HepG2 (cell line): Measurements from ENCODE around the gene RASGRP4. TPM values are rescaled to one million over a fixed set of nuclear protein-coding genes. Genes with fewer than 3 reads are reported as not detected.

Source experiments
- ATAC-seq: fragments of 200-7000 bp; cut with Tn5 transposase; 3 replicates; pipeline ENCODE4 v1.9.1; 2020; ENCODE audit warnings: mild to moderate bottlenecking, moderate library complexity
- BruUV-seq: library from RNA; stranded (reverse); fragments of 400-500 nt; replicated peaks from 2 replicates; lab custom pipeline; 2021; lab: Mats Ljungman, UMichigan
- CTCF ChIA-PET: fragments of 300-600 bp; formaldehyde crosslinking; extraction: SDS; loops from one replicate; lab custom pipeline; 2021; ENCODE audit warnings: low total read pairs, inconsistent platforms, low intra/inter-chr PET ratio; lab: Yijun Ruan, JAX
- POLR2A ChIA-PET: fragments of 350-600 bp; sonication (Branson Sonifier 250); formaldehyde crosslinking; loops from one replicate; lab custom pipeline; 2020; ENCODE audit warnings: antibody characterized with exemption, inconsistent platforms; lab: Yijun Ruan, JAX
- DNase-seq: peaks from one replicate; pipeline ENCODE4 v3.0.0-alpha.2; 2015; ENCODE audit warnings: low spot score
- FAIRE-seq: peaks from 3 replicates; lab custom pipeline; 2011; peaks lifted over from hg19 to GRCh38; lab: Jason Lieb, UNC
- H2AFZ ChIP-seq: one replicate; pipeline ENCODE4 v1.6.1; 2011; ENCODE audit warnings: low read length, inconsistent platforms
- H3K27ac ChIP-seq: fragments of 300-600 bp; 3 replicates; pipeline ENCODE4 v1.8.0; 2011; ENCODE audit warnings: mixed run types, mild to moderate bottlenecking, mixed read lengths, low read length, inconsistent platforms; ENCODE audit not compliant: insufficient read depth; ENCODE audit errors: extremely low read length
- H3K27me3 ChIP-seq, 2 experiments: fragments of 200-600 bp in 1 of 2; 2 replicates in 1 of 2; 3 replicates in 1 of 2; pipeline versions ENCODE4 v1.6.0 to v1.8.0; 2011; ENCODE audit warnings: low read length in 2 of 2, mild to moderate bottlenecking in 2 of 2, moderate library complexity in 2 of 2, inconsistent platforms in 1 of 2; ENCODE audit not compliant: insufficient read depth in 2 of 2, control insufficient read depth in 1 of 2
- H3K36me3 ChIP-seq, 2 experiments: fragments of 200-600 bp in 1 of 2; replicated peaks in 1 of 2; 2 replicates in 1 of 2; 3 replicates in 1 of 2; pipeline versions ENCODE4 v1.5.1 to v1.8.0; 2011; ENCODE audit warnings: low read length in 2 of 2, inconsistent platforms in 1 of 2; ENCODE audit not compliant: insufficient read depth in 2 of 2, control insufficient read depth in 1 of 2
- H3K4me1 ChIP-seq: 2 replicates; pipeline ENCODE4 v1.5.1; 2012; ENCODE audit warnings: low read length, inconsistent platforms; ENCODE audit not compliant: insufficient read depth
- H3K4me2 ChIP-seq: 2 replicates; pipeline ENCODE4 v1.6.0; 2011; ENCODE audit warnings: low read depth, low read length, inconsistent platforms
- H3K4me3 ChIP-seq, 3 experiments: fragments of 200-600 bp in 1 of 3; sonication (generic), shearing (Covaris generic) in 1 of 3; replicated peaks in 1 of 3; 2 replicates each; pipeline ENCODE4 v1.5.1; 2011 to 2016; ENCODE audit warnings: low read length in 3 of 3, inconsistent platforms in 2 of 3, low read depth in 2 of 3, mild to moderate bottlenecking in 2 of 3, control low read depth in 1 of 3, mixed read lengths in 1 of 3; ENCODE audit not compliant: insufficient read depth in 1 of 3
- H3K79me2 ChIP-seq: one replicate; pipeline ENCODE4 v1.6.1; 2011; ENCODE audit warnings: low read length, inconsistent platforms; ENCODE audit not compliant: insufficient read depth
- H3K9ac ChIP-seq: 2 replicates; pipeline ENCODE4 v1.6.0; 2011; ENCODE audit warnings: mild to moderate bottlenecking, low read depth, low read length, inconsistent platforms; ENCODE audit not compliant: insufficient read depth
- H3K9me3 ChIP-seq: 2 replicates; pipeline ENCODE4 v1.5.1; 2012; ENCODE audit warnings: mild to moderate bottlenecking, low read length
- H4K20me1 ChIP-seq: 2 replicates; pipeline ENCODE4 v1.6.0; 2011; ENCODE audit warnings: inconsistent platforms, mild to moderate bottlenecking, low read length, moderate library complexity; ENCODE audit not compliant: insufficient read depth
- AHR ChIP-seq: IDR thresholded peaks from 2 replicates; pipeline ENCODE4 v1.6.1; 2018; ENCODE audit warnings: missing genetic modification reagents, missing compliant biosample characterization
- AKNA ChIP-seq: sonication (generic); formaldehyde crosslinking; IDR thresholded peaks from 2 replicates; pipeline ENCODE4 v1.4.0; 2020; ENCODE audit warnings: missing genetic modification reagents, borderline replicate concordance
- HMGXB3 ChIP-seq: sonication (generic); formaldehyde crosslinking; IDR thresholded peaks from 2 replicates; pipeline ENCODE4 v1.4.0; 2020; ENCODE audit warnings: missing genetic modification reagents, borderline replicate concordance
- WGBS: methylation state at CpG from one replicate; pipeline ENCODE4 v1.1.6; 2017; ENCODE audit warnings: low lambda C conversion rate; 5-methylcytosine and 5-hydroxymethylcytosine counted together
- in situ Hi-C: cut with HindIII; loops from 2 replicates; pipeline ENCODE4 v1.10.0; 2017; ENCODE audit warnings: low pct_unique_long_range_greater_than_20kb; ENCODE audit not compliant: extremely low pct_ligation_motif_present
- intact Hi-C: fragments of 100-400 bp; cut with micrococcal nuclease; formaldehyde crosslinking; loops from one replicate; pipeline ENCODE4 v1.10.0; 2022; ENCODE audit not compliant: unreplicated experiment
- polyA plus RNA-seq, 8 experiments: library from polyadenylated mRNA; depleted of rRNA in 3 of 8; stranded (reverse) in 7 of 8; unstranded in 1 of 8; fragments of >200 nt; fragmentation: Illumina TruSeq in 4 of 8; extraction: Trizol in 4 of 8; gene quantifications; 2 replicates each; pipeline versions ENCODE4 v1.2.1 to v1.2.3, GENCODE V29; 2011 to 2016; ENCODE audit warnings: low read depth in 4 of 8, missing spikeins in 1 of 8, mixed read lengths in 1 of 8; ENCODE audit not compliant: insufficient read depth in 1 of 8
- total RNA-seq, 5 experiments: library from RNA; depleted of rRNA; stranded (reverse); fragments of >200 nt; fragmentation: Illumina TruSeq; extraction: Trizol; gene quantifications; 2 replicates each; pipeline ENCODE4 v1.2.3, GENCODE V29; 2016; ENCODE audit warnings: low read depth in 1 of 5

Gene RASGRP4
- total and polyA plus RNA-seq, 2 of the 13 experiments (the other 11 are each of a cell fraction or from before 2014, with no cell fraction given) = not detected

GRCh38 chr19:38449518-38449917, 23.5 kb upstream of the RASGRP4 start:
- no peak overlapping the region for H3K4me2 ChIP-seq
- intact Hi-C loops = no loop called here
- H3K4me3 ChIP-seq = no peak overlapping the region
- H4K20me1 ChIP-seq = no peaks in the 10 kb centered on the region
- DNase-seq (no peak), FAIRE-seq (no peak), ATAC-seq (no peak)
- H3K36me3 ChIP-seq = no peaks in the 10 kb centered on the region
- ChIA-PET CTCF (no interaction called here), POLR2A (no interaction called here)
- H3K9ac ChIP-seq = no peak overlapping the region
- no peaks in the 10 kb centered on the region for H3K9me3 ChIP-seq
- in situ Hi-C loops = no loop called here
- H3K79me2 ChIP-seq = no peaks in the 10 kb centered on the region
- 40% methylated on average over 5 of the region's 5 CpGs for WGBS
- H3K27ac ChIP-seq = no peak overlapping the region
- H3K27me3 ChIP-seq = peaks cover 2 to 16% of the 10 kb centered on the region in 2 experiments; a peak in 4 of 5 replicates
- H3K4me1 ChIP-seq = no peaks in the 10 kb centered on the region
- no peak overlapping the region for H2AFZ ChIP-seq
- no TSS peak for BruUV-seq
- TF ChIP-seq AHR (CRISPR knock-in tag) (no peak), AKNA (no peak), HMGXB3 (CRISPR knock-in tag) (no peak)
